Neural cell (in vitro differentiated cells): ENCODE data around the gene ECE1. TPM values are rescaled to one million over a fixed set of nuclear protein-coding genes. Genes with fewer than 3 reads are reported as not detected.

Experiments
- H2AFZ ChIP-seq: fragments of 200-600, 300-800 bp; sonication (generic), shearing (Covaris generic); 2 replicates; pipeline ENCODE4 v1.6.0; 2014; ENCODE audit warnings: low read depth, mild to moderate bottlenecking, antibody characterized with exemption, low read length, moderate library complexity
- H3F3A ChIP-seq: fragments of 200-600 bp; shearing (Covaris generic); 2 replicates; pipeline ENCODE4 v1.6.1; 2016; ENCODE audit warnings: mild to moderate bottlenecking, moderate library complexity, mixed read lengths, antibody characterized with exemption, low read length; ENCODE audit not compliant: insufficient read depth, poor library complexity, severe bottlenecking
- H3K27ac ChIP-seq: fragments of 200-600, 300-800 bp; sonication (generic), shearing (Covaris generic); 2 replicates; pipeline ENCODE4 v1.5.1; 2014; ENCODE audit warnings: mild to moderate bottlenecking, low read length, moderate library complexity
- H3K27me3 ChIP-seq: fragments of 300-800, 200-600 bp; sonication (generic), shearing (Covaris generic); 2 replicates; pipeline ENCODE4 v1.6.0; 2014; ENCODE audit warnings: mild to moderate bottlenecking, low read depth, low read length, moderate library complexity; ENCODE audit not compliant: insufficient read depth
- H3K36me3 ChIP-seq: fragments of 300-800, 200-600 bp; sonication (generic), shearing (Covaris generic); 2 replicates; pipeline ENCODE4 v1.5.1; 2014; ENCODE audit warnings: mild to moderate bottlenecking, antibody characterized with exemption, low read length, moderate library complexity; ENCODE audit not compliant: insufficient read depth
- H3K4me2 ChIP-seq: fragments of 300-800, 200-600 bp; sonication (generic), shearing (Covaris generic); 2 replicates; pipeline ENCODE4 v1.6.0; 2014; ENCODE audit warnings: mild to moderate bottlenecking, low read length
- H3K4me3 ChIP-seq: fragments of 300-800, 200-600 bp; sonication (generic), shearing (Covaris generic); 2 replicates; pipeline ENCODE4 v1.5.1; 2014; ENCODE audit warnings: mild to moderate bottlenecking, low read length, moderate library complexity
- H3K79me2 ChIP-seq: fragments of 200-600 bp; shearing (Covaris generic); replicated peaks from 2 replicates; pipeline ENCODE4 v1.6.0; 2014; ENCODE audit warnings: mild to moderate bottlenecking, low read length, moderate library complexity; ENCODE audit not compliant: insufficient read depth
- H3K9ac ChIP-seq: fragments of 300-800, 200-600 bp; sonication (generic), shearing (Covaris generic); 2 replicates; pipeline ENCODE4 v1.6.1; 2016; ENCODE audit warnings: mild to moderate bottlenecking, low read length, mixed read lengths
- H3K9me2 ChIP-seq: fragments of 200-600 bp; shearing (Covaris generic); 2 replicates; pipeline ENCODE4 v1.6.1; 2016; ENCODE audit warnings: mild to moderate bottlenecking, low read length, mixed read lengths; ENCODE audit not compliant: insufficient read depth
- H3K9me3 ChIP-seq: fragments of 200-600, 300-800 bp; sonication (generic), shearing (Covaris generic); 2 replicates; pipeline ENCODE4 v1.6.1; 2016; ENCODE audit warnings: mild to moderate bottlenecking, mixed run types, low read length, moderate library complexity, mixed read lengths
- H4K20me1 ChIP-seq: fragments of 200-600 bp; shearing (Covaris generic); 2 replicates; pipeline ENCODE4 v1.6.1; 2016; ENCODE audit warnings: mild to moderate bottlenecking, mixed run types; ENCODE audit not compliant: insufficient read depth
- EP300 ChIP-seq: fragments of 450-650 bp; conservative IDR thresholded peaks from 2 replicates; pipeline ENCODE4 v1.6.1; 2014; ENCODE audit warnings: antibody characterized with exemption, mild to moderate bottlenecking, moderate library complexity; ENCODE audit not compliant: poor library complexity, severe bottlenecking
- EZH2 ChIP-seq: fragments of 200-600, 300-800 bp; shearing (Covaris generic), sonication (generic); IDR thresholded peaks from 2 replicates; pipeline ENCODE4 v1.6.1; 2014; ENCODE audit warnings: antibody characterized with exemption, low read length, borderline replicate concordance, mild to moderate bottlenecking; ENCODE audit not compliant: insufficient read depth, poor library complexity, severe bottlenecking
- MXI1 ChIP-seq: fragments of 450-650 bp; conservative IDR thresholded peaks from 2 replicates; pipeline ENCODE4 v1.6.1; 2014; ENCODE audit warnings: antibody characterized with exemption, mild to moderate bottlenecking; ENCODE audit not compliant: poor library complexity, severe bottlenecking
- POLR2AphosphoS5 ChIP-seq: IDR thresholded peaks from 2 replicates; pipeline ENCODE4 v1.6.1; 2012
- RAD21 ChIP-seq: fragments of 450-650 bp; conservative IDR thresholded peaks from 2 replicates; pipeline ENCODE4 v1.6.1; 2014; ENCODE audit warnings: antibody characterized with exemption, mild to moderate bottlenecking, moderate library complexity
- SMC3 ChIP-seq: fragments of 450-650 bp; conservative IDR thresholded peaks from 2 replicates; pipeline ENCODE4 v1.6.1; 2014; ENCODE audit warnings: antibody characterized with exemption, mild to moderate bottlenecking, moderate library complexity; ENCODE audit not compliant: poor library complexity
- TAF1 ChIP-seq: IDR thresholded peaks from 2 replicates; pipeline ENCODE4 v1.6.1; 2012; ENCODE audit warnings: low read depth
- polyA plus RNA-seq: library from polyadenylated mRNA; depleted of rRNA; stranded (reverse); fragments of >200 nt; gene quantifications from 2 replicates; pipeline ENCODE4 v1.2.3, GENCODE V29; 2014
- TF ChIP-seq, protein P1 (sequence below): fragments of 450-650 bp; IDR thresholded peaks from 2 replicates; pipeline ENCODE4 v1.5.1; 2014; ENCODE audit warnings: antibody characterized with exemption, mild to moderate bottlenecking, moderate library complexity; ENCODE audit not compliant: poor library complexity, severe bottlenecking
- TF ChIP-seq, protein P2 (sequence below): IDR thresholded peaks from 2 replicates; pipeline ENCODE4 v1.6.1; 2012; ENCODE audit warnings: borderline replicate concordance

ECE1 gene
- polyA plus RNA-seq, 1 donor from 2014 or later: 7.8 TPM

GRCh38 chr1:21295002-21295401 is 4.7 kb upstream of the ECE1 start:
- Histone ChIP-seq H3K9me3 (no peaks in the 10 kb centered on the region), H3K79me2 (no peaks in the 10 kb centered on the region), H3K9ac (no peak overlapping the region), H3K4me3 (no peak overlapping the region), H4K20me1 (no peaks in the 10 kb centered on the region), H3K27me3 (peaks cover 8% of the 10 kb centered on the region), H3K4me2 (no peak overlapping the region), H3K27ac (no peak overlapping the region), H2AFZ (no peak overlapping the region), H3K9me2 (no peaks in the 10 kb centered on the region), H3K36me3 (no peaks in the 10 kb centered on the region), H3F3A (no peaks in the 10 kb centered on the region)
- no peak for TF ChIP-seq RAD21

- Histone ChIP-seq H3K36me3 (no peaks in the 10 kb centered on the region), H3K9me2 (no peaks in the 10 kb centered on the region), H3K79me2 (no peaks in the 10 kb centered on the region), H2AFZ (no peak overlapping the region), H4K20me1 (no peaks in the 10 kb centered on the region), H3K27ac (no peak overlapping the region), H3K4me3 (no peak overlapping the region), H3K9me3 (no peaks in the 10 kb centered on the region), H3F3A (no peaks in the 10 kb centered on the region), H3K4me2 (no peak overlapping the region), H3K27me3 (peaks cover 13% of the 10 kb centered on the region), H3K9ac (no peak overlapping the region)
- no peak for TF ChIP-seq EP300
- TF ChIP-seq, protein P1, sequence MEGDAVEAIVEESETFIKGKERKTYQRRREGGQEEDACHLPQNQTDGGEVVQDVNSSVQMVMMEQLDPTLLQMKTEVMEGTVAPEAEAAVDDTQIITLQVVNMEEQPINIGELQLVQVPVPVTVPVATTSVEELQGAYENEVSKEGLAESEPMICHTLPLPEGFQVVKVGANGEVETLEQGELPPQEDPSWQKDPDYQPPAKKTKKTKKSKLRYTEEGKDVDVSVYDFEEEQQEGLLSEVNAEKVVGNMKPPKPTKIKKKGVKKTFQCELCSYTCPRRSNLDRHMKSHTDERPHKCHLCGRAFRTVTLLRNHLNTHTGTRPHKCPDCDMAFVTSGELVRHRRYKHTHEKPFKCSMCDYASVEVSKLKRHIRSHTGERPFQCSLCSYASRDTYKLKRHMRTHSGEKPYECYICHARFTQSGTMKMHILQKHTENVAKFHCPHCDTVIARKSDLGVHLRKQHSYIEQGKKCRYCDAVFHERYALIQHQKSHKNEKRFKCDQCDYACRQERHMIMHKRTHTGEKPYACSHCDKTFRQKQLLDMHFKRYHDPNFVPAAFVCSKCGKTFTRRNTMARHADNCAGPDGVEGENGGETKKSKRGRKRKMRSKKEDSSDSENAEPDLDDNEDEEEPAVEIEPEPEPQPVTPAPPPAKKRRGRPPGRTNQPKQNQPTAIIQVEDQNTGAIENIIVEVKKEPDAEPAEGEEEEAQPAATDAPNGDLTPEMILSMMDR: no peak
- TF ChIP-seq EZH2: no peak
- no peak for TF ChIP-seq MXI1
- TF ChIP-seq TAF1: no peak
Measured at GRCh38 chr1:21294266-21294989, 4.2 kb upstream of the ECE1 start.

GRCh38 chr1:21293537-21294265 is 3.4 kb upstream of the ECE1 start:
- H3K9ac ChIP-seq: no peak overlapping the region
- H3K79me2 ChIP-seq: no peaks in the 10 kb centered on the region
- no peak overlapping the region for H3K4me3 ChIP-seq
- peaks cover 13% of the 10 kb centered on the region for H3K27me3 ChIP-seq
- H3K9me2 ChIP-seq: no peaks in the 10 kb centered on the region
- no peaks in the 10 kb centered on the region for H3F3A ChIP-seq
- H2AFZ ChIP-seq: no peak overlapping the region
- TF ChIP-seq, protein P2, sequence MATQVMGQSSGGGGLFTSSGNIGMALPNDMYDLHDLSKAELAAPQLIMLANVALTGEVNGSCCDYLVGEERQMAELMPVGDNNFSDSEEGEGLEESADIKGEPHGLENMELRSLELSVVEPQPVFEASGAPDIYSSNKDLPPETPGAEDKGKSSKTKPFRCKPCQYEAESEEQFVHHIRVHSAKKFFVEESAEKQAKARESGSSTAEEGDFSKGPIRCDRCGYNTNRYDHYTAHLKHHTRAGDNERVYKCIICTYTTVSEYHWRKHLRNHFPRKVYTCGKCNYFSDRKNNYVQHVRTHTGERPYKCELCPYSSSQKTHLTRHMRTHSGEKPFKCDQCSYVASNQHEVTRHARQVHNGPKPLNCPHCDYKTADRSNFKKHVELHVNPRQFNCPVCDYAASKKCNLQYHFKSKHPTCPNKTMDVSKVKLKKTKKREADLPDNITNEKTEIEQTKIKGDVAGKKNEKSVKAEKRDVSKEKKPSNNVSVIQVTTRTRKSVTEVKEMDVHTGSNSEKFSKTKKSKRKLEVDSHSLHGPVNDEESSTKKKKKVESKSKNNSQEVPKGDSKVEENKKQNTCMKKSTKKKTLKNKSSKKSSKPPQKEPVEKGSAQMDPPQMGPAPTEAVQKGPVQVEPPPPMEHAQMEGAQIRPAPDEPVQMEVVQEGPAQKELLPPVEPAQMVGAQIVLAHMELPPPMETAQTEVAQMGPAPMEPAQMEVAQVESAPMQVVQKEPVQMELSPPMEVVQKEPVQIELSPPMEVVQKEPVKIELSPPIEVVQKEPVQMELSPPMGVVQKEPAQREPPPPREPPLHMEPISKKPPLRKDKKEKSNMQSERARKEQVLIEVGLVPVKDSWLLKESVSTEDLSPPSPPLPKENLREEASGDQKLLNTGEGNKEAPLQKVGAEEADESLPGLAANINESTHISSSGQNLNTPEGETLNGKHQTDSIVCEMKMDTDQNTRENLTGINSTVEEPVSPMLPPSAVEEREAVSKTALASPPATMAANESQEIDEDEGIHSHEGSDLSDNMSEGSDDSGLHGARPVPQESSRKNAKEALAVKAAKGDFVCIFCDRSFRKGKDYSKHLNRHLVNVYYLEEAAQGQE: no peak
- TF ChIP-seq POLR2AphosphoS5: no peak
- TF ChIP-seq SMC3: no peak
- TF ChIP-seq TAF1: no peak
- TF ChIP-seq MXI1: no peak
- no peak for TF ChIP-seq EP300
- TF ChIP-seq, protein P1: no peak
- TF ChIP-seq RAD21: no peak
- TF ChIP-seq EZH2: no peak
- no peaks in the 10 kb centered on the region for H3K9me3 ChIP-seq
- no peaks in the 10 kb centered on the region for H3K36me3 ChIP-seq
- no peak overlapping the region for H3K27ac ChIP-seq
- H3K4me2 ChIP-seq: no peak overlapping the region
- H4K20me1 ChIP-seq: no peaks in the 10 kb centered on the region
